Vagina (tissue), 2 donors: ENCODE data around the gene ITGB3.

Experiments
- POLR2A ChIP-seq, 2 donors: fragments of 450-650 bp; IDR thresholded peaks; one replicate each; pipeline ENCODE4 v1.6.1; 2017; ENCODE audit warnings: antibody characterized with exemption in 2 of 2, mild to moderate bottlenecking in 2 of 2, moderate library complexity in 2 of 2
- POLR2AphosphoS5 ChIP-seq, 2 donors: sonication (generic); formaldehyde crosslinking; IDR thresholded peaks; one replicate each; pipeline ENCODE4 v1.9.0; 2017; ENCODE audit warnings: antibody characterized with exemption in 2 of 2, mild to moderate bottlenecking in 2 of 2, low read depth in 1 of 2; ENCODE audit not compliant: insufficient read depth in 1 of 2
- TF ChIP-seq, protein P1 (sequence below), 3 experiments: fragments of 450-650 bp in 2 of 3; fragments of 200-600 bp in 1 of 3; sonication (generic) in 1 of 3; IDR thresholded peaks; one replicate each; pipeline ENCODE4 v1.5.1; 2017 to 2019; ENCODE audit warnings: antibody characterized with exemption in 3 of 3, mild to moderate bottlenecking in 2 of 3, moderate library complexity in 2 of 3

DNA sequence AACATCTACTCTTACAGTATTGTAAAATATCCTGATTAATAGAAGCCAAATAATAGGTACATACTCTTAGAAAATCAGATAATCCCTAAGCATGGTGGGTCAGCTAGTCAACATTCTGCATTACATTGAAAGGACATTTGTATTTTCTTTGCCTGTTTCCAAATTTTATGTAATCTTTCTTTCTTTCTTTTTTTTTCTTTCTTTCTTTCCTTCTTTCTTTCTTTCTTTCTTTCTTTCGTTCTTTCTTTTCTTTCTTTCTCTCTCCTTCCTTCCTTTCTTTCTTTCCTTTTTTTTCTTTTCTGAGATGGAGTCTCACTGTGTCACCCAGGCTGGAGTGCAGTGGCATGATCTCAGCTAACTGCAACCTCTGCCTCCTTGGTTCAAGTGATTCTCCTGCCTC is 18.9 kb downstream of the ITGB3 start:
- TF ChIP-seq POLR2AphosphoS5 (IDR thresholded peaks at IDR 0.05; ENCODE audit: insufficient read depth in 1 of 2, low read depth in 1 of 2) (no peak), POLR2A (IDR thresholded peaks at IDR 0.05) (no peak)
- TF ChIP-seq, protein P1, sequence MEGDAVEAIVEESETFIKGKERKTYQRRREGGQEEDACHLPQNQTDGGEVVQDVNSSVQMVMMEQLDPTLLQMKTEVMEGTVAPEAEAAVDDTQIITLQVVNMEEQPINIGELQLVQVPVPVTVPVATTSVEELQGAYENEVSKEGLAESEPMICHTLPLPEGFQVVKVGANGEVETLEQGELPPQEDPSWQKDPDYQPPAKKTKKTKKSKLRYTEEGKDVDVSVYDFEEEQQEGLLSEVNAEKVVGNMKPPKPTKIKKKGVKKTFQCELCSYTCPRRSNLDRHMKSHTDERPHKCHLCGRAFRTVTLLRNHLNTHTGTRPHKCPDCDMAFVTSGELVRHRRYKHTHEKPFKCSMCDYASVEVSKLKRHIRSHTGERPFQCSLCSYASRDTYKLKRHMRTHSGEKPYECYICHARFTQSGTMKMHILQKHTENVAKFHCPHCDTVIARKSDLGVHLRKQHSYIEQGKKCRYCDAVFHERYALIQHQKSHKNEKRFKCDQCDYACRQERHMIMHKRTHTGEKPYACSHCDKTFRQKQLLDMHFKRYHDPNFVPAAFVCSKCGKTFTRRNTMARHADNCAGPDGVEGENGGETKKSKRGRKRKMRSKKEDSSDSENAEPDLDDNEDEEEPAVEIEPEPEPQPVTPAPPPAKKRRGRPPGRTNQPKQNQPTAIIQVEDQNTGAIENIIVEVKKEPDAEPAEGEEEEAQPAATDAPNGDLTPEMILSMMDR (IDR thresholded peaks at IDR 0.05) = no peak
